ENCODE measurements around the gene STUM. TPM values are rescaled to one million over a fixed set of nuclear protein-coding genes. Genes with fewer than 3 reads are reported as not detected.

Gene STUM
- total and polyA plus RNA-seq, 2 experiments from 2014 or later = 0.23 to 1.3 TPM

DNA sequence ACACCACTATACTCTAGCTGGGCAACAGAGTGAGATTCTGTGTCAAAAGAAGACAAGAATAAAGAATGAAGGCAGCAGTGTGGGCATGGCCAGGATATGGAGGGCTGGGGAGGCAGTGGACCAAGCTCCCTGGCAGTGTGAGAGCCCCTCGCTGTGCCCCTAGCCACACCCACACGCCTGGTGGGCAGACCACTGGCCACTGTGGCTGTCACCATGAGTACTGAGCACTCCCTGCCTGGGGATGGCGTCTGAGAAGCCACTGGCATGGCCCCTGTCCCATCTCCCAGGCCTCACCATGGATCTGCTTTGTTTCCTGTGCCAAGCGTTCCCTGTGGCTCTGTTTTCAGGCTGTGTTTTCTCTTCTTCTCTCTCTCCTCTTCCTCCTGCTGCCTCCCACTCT, 51.7 kb downstream of the STUM start:
- no peak overlapping the region for H3K4me3 ChIP-seq
- H3K27ac Mint-ChIP-seq = no peak overlapping the region
- H3K9me3 Mint-ChIP-seq = peaks cover 7% of the 10 kb centered on the region
- no peaks in the 10 kb centered on the region; the same call in 2 of the 3 replicates for H3K36me3 Mint-ChIP-seq (ENCODE audit: low read depth)
- H3K4me2 ChIP-seq = no peak overlapping the region
- H3K79me2 ChIP-seq (replicated peaks; ENCODE audit: insufficient read depth) = no peaks in the 10 kb centered on the region
- H2AFZ ChIP-seq = no peak overlapping the region
- H3K36me3 ChIP-seq (ENCODE audit: insufficient read depth) = no peaks in the 10 kb centered on the region; the same call in 1 of the 2 replicates
- 0 out of 2 replicates have a peak, but pooled peaks cover 14% of the 10 kb centered on the region for H3K4me1 ChIP-seq (ENCODE audit: insufficient read depth)
- no peak for TF ChIP-seq EZH2 (IDR thresholded peaks at IDR 0.05; ENCODE audit: low read depth, unreplicated experiment)
- H3K9me2 ChIP-seq (ENCODE audit: insufficient read depth) = no peaks in the 10 kb centered on the region
- H3K27me3 Mint-ChIP-seq (ENCODE audit: insufficient read depth, low read depth, poor library complexity) = peaks cover 9% of the 10 kb centered on the region
- peaks cover 21% of the 10 kb centered on the region for H3K4me1 Mint-ChIP-seq
- DNase-seq (ENCODE audit: low spot score) (no peak), ATAC-seq (no peak)
- H4K20me1 ChIP-seq (replicated peaks; ENCODE audit: insufficient read depth) = no peaks in the 10 kb centered on the region
- no peaks in the 10 kb centered on the region for H3K27me3 ChIP-seq (ENCODE audit: insufficient read depth)
- H3K27ac ChIP-seq (ENCODE audit: low read depth) = no peak overlapping the region
- H3K4me3 Mint-ChIP-seq = no peak overlapping the region
- no peaks in the 10 kb centered on the region for H3F3A ChIP-seq (replicated peaks; ENCODE audit: low read depth)

DNA sequence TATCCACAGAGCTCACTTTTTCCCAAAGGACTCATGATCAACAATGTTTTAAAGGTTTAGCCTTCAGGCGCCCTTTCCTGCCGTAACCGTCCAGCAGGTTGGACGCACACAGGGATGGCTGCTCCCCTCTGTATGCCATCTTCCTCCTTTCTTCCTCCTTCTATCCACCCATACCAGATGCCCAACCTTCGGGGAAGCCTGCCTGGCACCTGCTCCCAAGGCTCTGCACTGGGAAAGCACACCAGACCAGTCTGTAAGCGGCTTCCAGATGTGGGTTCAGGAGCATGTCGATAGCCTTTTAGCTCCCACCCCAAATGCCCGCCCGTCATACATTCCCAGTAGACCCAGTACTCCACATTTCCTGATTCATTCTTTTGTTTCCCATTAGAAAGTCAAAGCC, 52.9 kb downstream of the STUM start:
- H3K36me3 ChIP-seq (ENCODE audit: insufficient read depth) = no peaks in the 10 kb centered on the region
- TF ChIP-seq ZNF114 (CRISPR knock-in tag; IDR thresholded peaks at IDR 0.05) = no peak
- TF ChIP-seq POLR2AphosphoS5 (IDR thresholded peaks at IDR 0.05; ENCODE audit: low read depth) = no peak
- TF ChIP-seq, protein P1, sequence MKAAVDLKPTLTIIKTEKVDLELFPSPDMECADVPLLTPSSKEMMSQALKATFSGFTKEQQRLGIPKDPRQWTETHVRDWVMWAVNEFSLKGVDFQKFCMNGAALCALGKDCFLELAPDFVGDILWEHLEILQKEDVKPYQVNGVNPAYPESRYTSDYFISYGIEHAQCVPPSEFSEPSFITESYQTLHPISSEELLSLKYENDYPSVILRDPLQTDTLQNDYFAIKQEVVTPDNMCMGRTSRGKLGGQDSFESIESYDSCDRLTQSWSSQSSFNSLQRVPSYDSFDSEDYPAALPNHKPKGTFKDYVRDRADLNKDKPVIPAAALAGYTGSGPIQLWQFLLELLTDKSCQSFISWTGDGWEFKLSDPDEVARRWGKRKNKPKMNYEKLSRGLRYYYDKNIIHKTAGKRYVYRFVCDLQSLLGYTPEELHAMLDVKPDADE (IDR thresholded peaks at IDR 0.05) = no peak
- no peak for TF ChIP-seq NANOG (IDR thresholded peaks at IDR 0.05; ENCODE audit: borderline replicate concordance)
- no peak for TF ChIP-seq CREB1 (CRISPR knock-in tag; IDR thresholded peaks at IDR 0.05; ENCODE audit: low read depth)
- TF ChIP-seq, protein P2, sequence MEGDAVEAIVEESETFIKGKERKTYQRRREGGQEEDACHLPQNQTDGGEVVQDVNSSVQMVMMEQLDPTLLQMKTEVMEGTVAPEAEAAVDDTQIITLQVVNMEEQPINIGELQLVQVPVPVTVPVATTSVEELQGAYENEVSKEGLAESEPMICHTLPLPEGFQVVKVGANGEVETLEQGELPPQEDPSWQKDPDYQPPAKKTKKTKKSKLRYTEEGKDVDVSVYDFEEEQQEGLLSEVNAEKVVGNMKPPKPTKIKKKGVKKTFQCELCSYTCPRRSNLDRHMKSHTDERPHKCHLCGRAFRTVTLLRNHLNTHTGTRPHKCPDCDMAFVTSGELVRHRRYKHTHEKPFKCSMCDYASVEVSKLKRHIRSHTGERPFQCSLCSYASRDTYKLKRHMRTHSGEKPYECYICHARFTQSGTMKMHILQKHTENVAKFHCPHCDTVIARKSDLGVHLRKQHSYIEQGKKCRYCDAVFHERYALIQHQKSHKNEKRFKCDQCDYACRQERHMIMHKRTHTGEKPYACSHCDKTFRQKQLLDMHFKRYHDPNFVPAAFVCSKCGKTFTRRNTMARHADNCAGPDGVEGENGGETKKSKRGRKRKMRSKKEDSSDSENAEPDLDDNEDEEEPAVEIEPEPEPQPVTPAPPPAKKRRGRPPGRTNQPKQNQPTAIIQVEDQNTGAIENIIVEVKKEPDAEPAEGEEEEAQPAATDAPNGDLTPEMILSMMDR (conservative IDR thresholded peaks at IDR 0.05; ENCODE audit: low read depth in 2 of 2) = no peak
- no peak for TF ChIP-seq ZNF462 (CRISPR knock-in tag; IDR thresholded peaks at IDR 0.05)
- no peak for TF ChIP-seq EZH2 (IDR thresholded peaks at IDR 0.05; ENCODE audit: low read depth, unreplicated experiment)
- TF ChIP-seq EZH2phosphoT487 (IDR thresholded peaks at IDR 0.05; ENCODE audit: unreplicated experiment) = no peak

More for the DNA sequence above, 52.9 kb downstream of the STUM start:
- DNase-seq (ENCODE audit: low spot score) (no peak), ATAC-seq (no peak)
- H3K27ac ChIP-seq (ENCODE audit: low read depth) = no peak overlapping the region
- H3K27me3 Mint-ChIP-seq (ENCODE audit: insufficient read depth, low read depth, poor library complexity) = peaks cover 9% of the 10 kb centered on the region
- no peaks in the 10 kb centered on the region for H4K20me1 ChIP-seq (replicated peaks; ENCODE audit: insufficient read depth)
- H3K9me3 Mint-ChIP-seq = no peaks in the 10 kb centered on the region; the same call in 1 of the 3 replicates
- H2AFZ ChIP-seq = no peak overlapping the region
- no peak overlapping the region for H3K4me3 Mint-ChIP-seq
- no peak overlapping the region for H3K4me3 ChIP-seq
- no peak overlapping the region for H3K27ac Mint-ChIP-seq
- no peaks in the 10 kb centered on the region for H3K9me2 ChIP-seq (ENCODE audit: insufficient read depth)
- no peaks in the 10 kb centered on the region for H3K79me2 ChIP-seq (replicated peaks; ENCODE audit: insufficient read depth)
- H3K36me3 Mint-ChIP-seq (ENCODE audit: low read depth) = no peaks in the 10 kb centered on the region; the same call in 2 of the 3 replicates
- H3K4me1 Mint-ChIP-seq = peaks cover 25% of the 10 kb centered on the region
- no peaks in the 10 kb centered on the region for H3K27me3 ChIP-seq (ENCODE audit: insufficient read depth)
- no peak overlapping the region for H3K4me2 ChIP-seq
- no peaks in the 10 kb centered on the region for H3F3A ChIP-seq (replicated peaks; ENCODE audit: low read depth)
- H3K4me1 ChIP-seq (ENCODE audit: insufficient read depth) = 0 out of 2 replicates have a peak, but pooled peaks cover 16% of the 10 kb centered on the region
